HUDEP-2 (cell line): ENCODE results near the gene RND1.

Experiments
- DNase-seq, 76 experiments: peaks; one replicate each; lab custom pipeline; 2025; ENCODE audit not compliant: unreplicated experiment in 76 of 76; lab: John Stamatoyannopoulos, UW

The RND1 gene

DNA sequence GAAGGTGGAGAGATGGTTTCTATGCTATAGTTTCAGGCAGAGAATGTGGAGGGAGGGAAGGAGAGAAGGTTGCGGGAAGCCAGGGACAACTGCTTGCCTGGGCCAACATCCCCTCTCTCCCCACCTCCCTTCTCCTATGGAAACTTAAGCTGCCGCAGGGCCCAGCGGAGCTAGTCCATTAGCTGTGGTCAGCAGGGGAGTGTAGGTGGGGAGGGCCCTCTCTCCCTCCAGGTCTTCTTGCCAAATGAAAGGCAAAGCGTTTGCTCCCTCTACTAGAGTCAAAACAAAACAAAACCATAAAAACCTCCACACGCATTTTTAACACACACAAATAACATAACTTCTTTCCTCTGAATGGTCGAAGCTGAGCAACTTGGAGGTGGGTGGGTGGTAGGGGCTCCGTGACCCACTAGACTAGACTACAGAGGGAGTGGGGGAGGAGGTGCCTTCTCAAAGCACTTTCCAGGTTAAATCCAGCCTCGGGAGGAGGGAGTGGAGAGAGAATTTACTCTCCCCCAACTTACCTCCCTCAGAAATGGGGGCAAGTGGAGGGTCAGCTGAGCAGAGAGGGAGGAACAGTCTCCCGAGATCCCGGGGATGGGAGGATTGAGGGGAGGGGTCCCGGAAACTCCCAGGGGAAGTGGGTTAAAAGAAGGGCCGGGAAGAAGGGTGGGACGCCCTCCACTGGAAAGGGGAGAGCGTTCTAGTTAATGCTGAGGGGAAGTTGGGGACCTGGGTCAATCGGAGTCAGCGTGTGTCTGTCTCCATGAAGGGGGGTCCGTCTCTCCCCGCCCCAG lies 52.0 kb downstream of the RND1 start:
- no peak for DNase-seq

DNA sequence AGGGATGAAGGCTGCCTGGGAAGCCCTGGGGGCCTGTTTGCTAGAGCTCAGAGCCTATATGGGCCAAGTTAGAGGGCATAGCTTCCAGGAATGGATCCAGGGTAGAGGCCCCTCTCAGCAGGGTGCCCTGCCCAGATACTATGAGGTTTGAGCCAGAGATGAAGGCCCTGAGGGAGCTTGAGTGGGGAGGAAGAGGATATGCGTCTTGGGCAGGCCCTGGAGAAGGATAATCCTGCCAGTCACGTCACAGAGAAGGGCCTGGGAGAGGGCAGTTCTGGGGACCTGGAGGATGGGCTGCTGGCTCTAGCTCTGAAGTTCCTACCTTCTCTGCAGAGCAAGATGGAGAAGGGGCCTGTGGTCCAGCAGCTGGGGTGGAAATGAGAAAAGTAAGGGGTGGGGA lies 53.3 kb downstream of the RND1 start:
- no peak for DNase-seq

DNA sequence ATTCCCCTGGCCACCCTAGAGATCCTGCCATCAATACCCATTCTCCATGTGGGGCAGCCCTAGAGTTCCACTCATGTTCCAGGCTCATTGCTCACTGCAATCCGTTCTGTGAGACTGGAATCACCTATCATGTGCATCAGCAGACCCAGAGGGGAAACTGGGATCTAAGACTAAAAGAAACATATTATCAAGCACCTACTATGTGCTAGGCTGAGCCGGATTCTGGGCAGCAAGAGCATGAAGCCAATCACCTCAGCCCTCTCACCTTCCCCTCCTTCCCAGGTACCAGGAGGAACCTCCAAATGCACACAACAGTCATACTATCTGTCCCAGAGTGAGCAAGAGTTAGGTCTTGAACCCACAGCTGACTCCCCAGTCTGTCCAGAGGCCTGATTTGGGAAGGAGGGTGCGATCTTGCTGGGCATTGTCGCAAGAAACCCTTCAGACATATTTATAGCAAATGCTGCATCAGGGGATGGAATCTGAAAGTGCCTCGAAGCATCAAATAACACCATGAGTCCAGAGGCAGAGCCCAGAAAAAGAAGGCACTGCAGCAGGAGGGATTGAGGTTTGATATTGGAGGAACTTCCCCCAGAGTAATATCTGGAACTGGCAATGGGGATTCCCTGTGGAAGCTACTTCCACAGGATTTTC lies 54.1 kb downstream of the RND1 start:
- no peak for DNase-seq

DNA sequence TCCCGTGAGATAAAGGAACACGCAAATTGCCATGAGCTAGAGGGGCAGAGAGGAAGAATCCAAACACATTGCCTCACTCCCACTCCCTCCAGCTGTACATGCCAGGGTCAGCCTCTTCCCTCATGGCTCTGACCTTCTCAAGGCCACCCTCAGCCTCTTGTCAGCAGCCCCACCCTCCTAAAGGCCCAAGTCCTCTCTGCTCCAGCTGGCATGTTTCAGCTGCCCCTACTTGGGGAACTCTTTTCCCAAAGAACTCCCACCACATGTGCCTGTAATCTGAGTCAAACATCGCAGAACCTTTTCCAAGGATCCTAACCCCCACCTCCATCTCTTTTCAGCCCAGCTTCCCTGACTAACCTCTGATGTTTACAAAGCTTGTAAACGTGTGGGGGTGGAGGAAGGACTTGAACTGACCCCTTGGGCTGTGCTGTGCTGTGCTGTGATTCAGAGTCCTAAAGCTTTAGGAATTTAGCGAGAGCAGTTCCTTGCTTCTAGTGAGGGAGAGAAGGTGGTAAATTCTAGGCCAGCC lies 54.7 kb downstream of the RND1 start:
- DNase-seq = no peak

DNA sequence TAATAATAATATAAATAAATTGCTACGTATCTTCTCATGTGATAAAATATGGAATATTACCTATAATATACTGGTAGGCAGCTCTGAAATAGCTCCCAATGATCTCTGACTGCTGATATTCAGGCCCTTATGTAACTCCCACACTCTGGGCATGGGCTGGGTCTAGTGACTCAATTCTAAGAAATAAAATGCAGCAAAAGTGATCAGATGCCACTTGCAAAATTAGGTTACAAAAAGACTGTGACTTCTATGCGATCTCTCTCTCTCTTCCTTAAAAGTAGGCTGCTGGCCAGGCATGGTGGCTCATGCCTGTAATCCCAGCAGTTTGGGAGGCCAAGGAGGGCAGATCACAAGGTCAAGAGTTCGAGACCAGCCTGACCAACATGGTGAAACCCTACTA lies 57.7 kb downstream of the RND1 start:
- DNase-seq = no peak
